HG03064 (cell line): ENCODE measurements around the gene RPS6KA3.
"Not testable (repeated sequence)": the region's sequence is repeated elsewhere in the genome, so short reads cannot be mapped to it uniquely, and the experiment has no call there.

Source experiments
- ATAC-seq: cut with Tn5 transposase; IDR thresholded peaks from one replicate; pipeline ENCODE4 v1.9.1; 2021; ENCODE audit warnings: low read depth; ENCODE audit not compliant: unreplicated experiment

Gene RPS6KA3

GRCh38 chrX:20224814-20225487 lies 41.8 kb downstream of the RPS6KA3 start:
- no peak for ATAC-seq

DNA sequence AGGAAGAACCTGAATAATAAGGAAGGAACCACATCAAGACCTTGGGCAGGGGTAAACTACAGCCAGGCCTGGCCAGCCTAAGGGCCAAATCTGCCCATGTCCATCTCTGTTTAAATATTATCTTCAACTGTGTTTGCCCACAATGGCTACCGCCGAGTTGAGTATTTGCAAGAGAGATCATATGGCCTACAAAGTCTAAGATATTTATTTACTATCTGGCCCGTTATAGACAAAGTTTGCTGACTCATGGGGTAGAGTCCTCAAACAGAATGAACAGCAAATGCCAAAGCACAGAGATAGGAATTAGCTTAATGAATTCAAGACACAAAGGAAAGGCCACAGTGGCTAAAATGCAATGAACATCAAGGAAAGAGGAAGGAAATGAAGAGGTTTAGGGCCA lies 44.8 kb downstream of the RPS6KA3 start:
- no peak for ATAC-seq

DNA sequence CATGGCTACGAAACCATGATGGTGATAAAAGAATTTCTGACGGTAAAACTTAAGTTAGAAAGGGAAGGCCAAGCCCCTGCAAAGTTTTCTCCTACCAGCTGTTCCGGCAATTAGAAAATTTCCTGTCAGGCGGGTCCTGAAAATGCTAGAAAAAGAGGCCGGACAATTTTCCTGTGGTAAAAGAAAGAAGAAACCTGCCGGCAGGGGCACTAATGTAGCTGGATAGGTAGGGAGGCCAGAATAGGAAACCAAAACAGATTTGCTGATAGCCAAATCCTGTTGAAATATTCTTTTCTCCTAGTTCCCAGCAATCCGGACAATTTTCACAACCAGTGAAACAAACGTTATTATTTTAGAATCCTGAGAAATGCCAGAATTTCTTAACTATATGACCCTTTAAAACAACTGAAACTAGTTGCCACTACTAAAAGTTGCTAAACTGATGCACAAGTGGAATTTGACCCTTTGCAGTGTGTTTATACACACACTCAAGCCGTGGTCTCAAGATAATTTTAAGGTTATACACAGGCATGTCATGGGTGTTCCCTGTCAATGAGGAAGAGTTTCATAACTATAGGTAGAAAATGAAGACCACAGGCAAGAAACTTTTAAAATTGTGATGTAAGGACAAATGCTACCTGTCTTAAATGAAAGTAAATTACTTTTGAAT lies 47.7 kb downstream of the RPS6KA3 start:
- ATAC-seq: no peak

GRCh38 chrX:20217906-20218305 lies 48.8 kb downstream of the RPS6KA3 start:
- ATAC-seq: no peak

GRCh38 chrX:20217271-20217670 lies 49.4 kb downstream of the RPS6KA3 start:
- ATAC-seq: no peak

GRCh38 chrX:20215565-20215964 lies 51.1 kb downstream of the RPS6KA3 start:
- no peak for ATAC-seq

GRCh38 chrX:20212486-20213089 lies 54.1 kb downstream of the RPS6KA3 start:
- peak; percentile 91 for ATAC-seq

GRCh38 chrX:20211261-20211786 lies 55.4 kb downstream of the RPS6KA3 start:
- ATAC-seq: no peak

DNA sequence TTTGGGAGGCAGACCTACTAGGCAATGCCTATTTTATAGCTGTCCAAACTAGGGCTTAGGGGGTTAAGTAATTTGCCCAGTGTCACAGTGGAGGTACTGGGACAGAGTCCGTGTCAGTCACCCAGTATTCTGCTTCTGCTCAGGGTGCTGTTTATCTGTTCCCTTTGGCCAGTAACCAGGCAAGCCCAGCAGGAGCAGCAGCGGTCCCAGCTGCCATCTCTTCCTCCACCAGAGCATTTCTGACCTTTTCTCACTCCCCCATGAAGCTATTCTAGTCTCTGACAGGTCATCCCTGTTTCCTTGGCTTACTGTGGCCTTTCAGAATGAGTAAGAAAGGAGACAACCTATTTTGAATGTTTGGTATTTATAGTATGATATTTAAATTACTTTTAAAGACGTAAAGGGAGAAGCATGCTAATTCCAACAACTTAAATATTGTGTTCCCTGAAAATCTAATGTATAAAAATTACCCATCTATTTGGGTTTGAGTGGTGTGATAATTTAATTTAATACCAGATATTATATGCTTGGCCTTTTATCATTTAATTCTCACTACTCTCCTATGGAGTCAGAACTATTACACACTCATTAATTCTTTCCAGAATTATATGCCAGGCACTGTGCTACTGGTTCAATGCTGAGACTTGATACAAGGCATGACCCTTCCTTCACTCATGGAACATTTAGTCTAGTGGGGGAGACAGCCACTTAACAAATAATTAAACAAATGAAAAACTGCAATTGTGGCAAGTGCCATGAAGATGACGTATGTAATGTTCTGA lies 60.6 kb downstream of the RPS6KA3 start:
- ATAC-seq: peak; percentile 81

DNA sequence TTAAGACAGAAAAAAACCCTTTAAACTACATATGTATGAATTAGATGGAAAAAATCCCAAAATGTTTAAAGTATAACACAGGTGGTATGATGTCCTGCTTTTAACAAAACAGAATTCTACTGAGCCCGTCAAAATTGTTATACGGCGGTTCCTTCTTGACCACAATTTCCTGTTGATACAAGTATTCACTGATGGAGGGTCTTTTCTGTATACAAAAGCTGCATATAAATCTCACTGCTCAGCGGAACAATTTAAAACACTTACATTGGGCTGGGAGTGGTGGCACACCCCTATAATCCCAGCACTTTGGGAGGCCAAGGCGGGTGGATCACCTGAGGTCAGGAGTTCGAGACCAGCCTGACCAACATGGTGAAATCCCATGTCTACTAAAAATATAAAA lies 62.4 kb downstream of the RPS6KA3 start:
- ATAC-seq: no peak

DNA sequence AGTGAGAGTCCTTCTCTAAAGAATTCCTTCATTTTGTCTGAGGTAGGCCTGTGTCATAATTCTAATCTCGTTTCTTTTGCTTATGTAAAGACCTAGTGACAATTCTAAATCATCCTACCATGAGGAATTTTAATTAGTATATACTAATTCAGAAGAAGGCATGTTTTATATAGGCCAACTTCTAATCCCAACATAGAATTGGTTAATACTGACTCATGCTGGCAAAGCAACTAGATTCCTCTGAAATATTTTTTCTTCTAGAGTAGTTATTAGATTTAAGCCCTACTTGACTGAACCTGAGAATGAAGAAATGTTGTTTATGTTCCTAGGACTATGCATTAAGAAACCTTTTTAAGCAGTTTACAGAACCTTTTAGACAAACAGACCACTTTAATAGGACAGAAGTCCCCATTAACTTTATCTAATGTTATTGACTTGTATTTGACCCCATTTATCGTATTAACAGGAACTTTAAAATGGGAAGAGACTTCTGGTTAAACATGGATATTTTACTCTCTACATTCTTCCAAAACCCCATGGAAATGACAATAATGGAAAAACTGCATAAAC lies 69.0 kb downstream of the RPS6KA3 start:
- no peak for ATAC-seq

GRCh38 chrX:20189171-20189570 lies 77.5 kb downstream of the RPS6KA3 start:
- ATAC-seq: no peak

GRCh38 chrX:20181598-20182329 lies 84.9 kb downstream of the RPS6KA3 start:
- ATAC-seq: no peak

DNA sequence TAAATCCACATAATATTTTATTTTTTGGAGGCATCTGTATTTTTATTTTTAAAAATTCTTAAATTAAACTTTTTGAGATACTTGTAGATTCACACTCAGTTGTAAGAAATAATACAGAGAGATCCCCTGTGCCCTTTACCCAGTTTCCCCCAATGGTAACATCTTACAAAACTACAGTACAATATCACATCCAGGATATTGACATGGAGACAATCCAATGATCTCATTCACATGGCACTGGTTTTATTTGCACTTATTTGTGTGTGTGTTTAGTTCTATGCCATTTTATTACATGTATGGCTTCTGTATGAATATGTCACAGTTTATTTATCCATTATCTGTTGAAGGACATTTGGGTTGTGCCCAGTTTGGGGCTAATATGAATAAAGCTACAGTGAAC lies 89.6 kb downstream of the RPS6KA3 start:
- no peak for ATAC-seq

DNA sequence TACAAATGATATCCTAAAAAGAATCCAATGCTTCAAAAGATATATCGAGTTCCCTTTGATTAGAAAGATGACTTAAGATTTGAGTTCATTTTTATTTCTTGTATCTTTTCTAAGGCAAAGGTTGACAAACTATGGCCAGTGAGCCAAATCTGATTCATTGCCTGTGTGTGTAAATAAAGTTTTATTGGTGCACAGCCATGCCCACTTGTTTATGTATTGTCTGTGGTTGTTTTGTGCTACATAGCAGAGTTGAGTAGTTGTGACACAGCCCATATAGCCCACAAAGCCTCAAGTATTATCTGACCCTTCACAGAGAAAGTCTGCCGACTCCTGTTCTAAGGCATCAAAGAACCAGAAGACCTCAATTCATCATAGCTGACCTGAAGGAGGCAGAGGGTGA lies 92.9 kb downstream of the RPS6KA3 start:
- ATAC-seq: no peak

GRCh38 chrX:20173313-20173712 lies 93.4 kb downstream of the RPS6KA3 start:
- ATAC-seq: no peak

DNA sequence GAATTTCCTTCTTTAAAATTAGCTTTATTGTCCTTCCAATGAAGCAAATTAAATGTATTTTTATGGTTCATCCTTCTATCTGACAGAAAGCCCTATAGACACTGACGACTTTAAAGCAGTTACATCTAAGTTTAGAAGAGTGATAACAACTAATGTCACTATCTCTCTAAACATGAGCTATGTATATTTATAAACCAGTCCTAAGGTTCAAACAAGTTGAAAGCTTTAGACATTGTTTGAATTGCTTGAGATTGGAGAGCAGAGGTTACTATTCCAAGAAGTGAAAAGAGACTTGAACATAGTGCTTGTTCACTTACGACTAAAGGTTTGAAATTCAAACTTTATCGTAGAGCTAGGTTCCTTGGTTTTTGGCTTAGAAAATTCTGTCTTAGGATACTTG lies 94.8 kb downstream of the RPS6KA3 start:
- no peak for ATAC-seq

DNA sequence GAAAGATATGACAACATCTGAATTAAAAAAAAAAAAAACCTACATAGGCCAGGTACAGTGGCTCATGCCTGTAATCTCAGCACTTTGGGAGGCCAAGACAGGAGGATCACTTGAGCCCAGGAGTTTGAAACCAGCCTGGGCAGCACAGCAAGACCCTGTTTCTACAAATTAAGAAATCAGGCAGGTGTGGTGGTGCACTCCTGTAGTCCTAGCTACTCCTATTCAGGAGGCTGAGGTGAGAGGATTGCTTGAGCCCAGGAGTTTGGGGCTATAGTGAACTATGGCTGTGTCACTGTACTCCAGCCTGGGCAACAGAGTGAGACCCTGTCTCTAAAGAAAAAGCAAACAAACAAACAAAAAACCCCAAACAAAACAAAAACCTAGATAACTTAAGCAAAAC lies 104.2 kb downstream of the RPS6KA3 start:
- not testable (repeated sequence) for ATAC-seq

GRCh38 chrX:20159797-20160385 lies 106.8 kb downstream of the RPS6KA3 start:
- ATAC-seq: no peak

DNA sequence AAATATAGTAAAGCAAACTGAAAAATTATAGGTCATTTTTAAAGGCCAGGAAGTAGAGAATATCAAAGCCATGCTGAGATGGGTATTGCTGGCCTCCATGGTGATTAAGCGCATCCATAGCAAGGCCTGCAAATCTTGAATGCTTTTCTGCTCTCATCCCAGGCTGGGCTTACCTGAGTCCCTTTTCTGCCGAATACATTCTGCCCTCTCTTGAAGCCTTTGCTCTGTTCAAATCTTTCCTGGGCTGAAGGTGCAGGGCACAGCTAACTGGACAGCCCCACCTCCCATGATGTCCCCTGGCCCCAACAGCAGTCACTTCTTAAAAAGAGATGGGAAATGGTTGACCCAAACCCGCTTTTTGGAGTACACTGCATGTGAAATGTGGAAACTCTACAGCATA lies 115.0 kb downstream of the RPS6KA3 start:
- ATAC-seq: no peak
